Hepatocyte (in vitro differentiated cells): ENCODE measurements around the gene RBBP6. TPM values are rescaled to one million over a fixed set of nuclear protein-coding genes. Genes with fewer than 3 reads are reported as not detected.

ENCODE experiments used
- DNase-seq: peaks from one replicate; pipeline ENCODE4 v3.0.0-alpha.2; 2016; ENCODE audit warnings: low spot score
- H2AFZ ChIP-seq: fragments of 200-600 bp; sonication (generic); 2 replicates; pipeline ENCODE4 v1.6.0; 2016; ENCODE audit warnings: antibody characterized with exemption, mild to moderate bottlenecking
- H3K27ac ChIP-seq: fragments of 200-600 bp; sonication (generic); 2 replicates; pipeline ENCODE4 v1.5.1; 2016; ENCODE audit warnings: mild to moderate bottlenecking
- H3K27me3 ChIP-seq: fragments of 200-600 bp; sonication (generic); 2 replicates; pipeline ENCODE4 v1.6.1; 2016
- H3K36me3 ChIP-seq: fragments of 200-600 bp; sonication (generic); replicated peaks from 2 replicates; pipeline ENCODE4 v1.5.1; 2016; ENCODE audit warnings: low read depth; ENCODE audit not compliant: insufficient read depth
- H3K4me1 ChIP-seq: fragments of 200-600 bp; sonication (generic); 2 replicates; pipeline ENCODE4 v1.5.1; 2016; ENCODE audit warnings: mild to moderate bottlenecking, moderate library complexity; ENCODE audit not compliant: insufficient read depth
- H3K4me2 ChIP-seq: fragments of 200-600 bp; sonication (generic); 2 replicates; pipeline ENCODE4 v1.6.0; 2016
- H3K4me3 ChIP-seq: fragments of 200-600 bp; sonication (generic); 2 replicates; pipeline ENCODE4 v1.5.1; 2016; ENCODE audit warnings: mild to moderate bottlenecking
- H3K79me2 ChIP-seq: fragments of 200-600 bp; sonication (generic); 2 replicates; pipeline ENCODE4 v1.6.0; 2017; ENCODE audit warnings: mild to moderate bottlenecking
- H3K9me2 ChIP-seq: fragments of 200-600 bp; sonication (generic); replicated peaks from 2 replicates; pipeline ENCODE4 v1.6.0; 2017; ENCODE audit warnings: mild to moderate bottlenecking; ENCODE audit not compliant: insufficient read depth
- H3K9me3 ChIP-seq: fragments of 200-600 bp; sonication (generic); 2 replicates; pipeline ENCODE4 v1.5.1; 2016; ENCODE audit warnings: low read depth, mild to moderate bottlenecking
- H4K20me1 ChIP-seq: fragments of 200-600 bp; sonication (generic); 2 replicates; pipeline ENCODE4 v1.6.0; 2016; ENCODE audit warnings: mild to moderate bottlenecking; ENCODE audit not compliant: insufficient read depth, poor library complexity, severe bottlenecking
- EZH2 ChIP-seq: fragments of 200-600 bp; sonication (generic); IDR thresholded peaks from 2 replicates; pipeline ENCODE4 v1.6.1; 2016; ENCODE audit warnings: antibody characterized with exemption, mild to moderate bottlenecking, borderline replicate concordance
- EZH2phosphoT487 ChIP-seq: fragments of 200-600 bp; sonication (generic); IDR thresholded peaks from one replicate; pipeline ENCODE4 v1.6.1; 2018; ENCODE audit warnings: antibody characterized with exemption, mild to moderate bottlenecking, low read depth, moderate library complexity; ENCODE audit not compliant: unreplicated experiment, severe bottlenecking
- WGBS: methylation state at CpG from one replicate; pipeline ENCODE4 v1.1.6; 2016; ENCODE audit warnings: low lambda C conversion rate; ENCODE audit errors: missing lambda C conversion rate; 5-methylcytosine and 5-hydroxymethylcytosine counted together
- polyA plus RNA-seq: library from polyadenylated mRNA; unstranded; fragments of >200 nt; fragmentation: Nextera tagmentation; extraction: Ambion mirVana; gene quantifications from 2 replicates; pipeline ENCODE4 v1.2.1, GENCODE V29; 2016
- total RNA-seq: library from RNA; depleted of rRNA; stranded (reverse); fragments of >200 nt; gene quantifications from 2 replicates; pipeline ENCODE4 v1.2.3, GENCODE V29; 2014
- TF ChIP-seq, protein P1 (sequence below): fragments of 200-600 bp; sonication (generic); IDR thresholded peaks from 2 replicates; pipeline ENCODE4 v1.5.1; 2016; ENCODE audit warnings: antibody characterized with exemption, mild to moderate bottlenecking; ENCODE audit not compliant: poor library complexity

Gene RBBP6
- total and polyA plus RNA-seq, 2 experiments from 2014 or later, result 43.7 to 45.6 TPM

GRCh38 chr16:24617502-24617901 is 78.1 kb downstream of the RBBP6 start:
- no peak overlapping the region for H3K4me2 ChIP-seq
- no peaks in the 10 kb centered on the region for H3K36me3 ChIP-seq
- no peak overlapping the region for H2AFZ ChIP-seq
- H3K4me3 ChIP-seq, result no peak overlapping the region
- no peak for TF ChIP-seq EZH2phosphoT487
- TF ChIP-seq, protein P1, sequence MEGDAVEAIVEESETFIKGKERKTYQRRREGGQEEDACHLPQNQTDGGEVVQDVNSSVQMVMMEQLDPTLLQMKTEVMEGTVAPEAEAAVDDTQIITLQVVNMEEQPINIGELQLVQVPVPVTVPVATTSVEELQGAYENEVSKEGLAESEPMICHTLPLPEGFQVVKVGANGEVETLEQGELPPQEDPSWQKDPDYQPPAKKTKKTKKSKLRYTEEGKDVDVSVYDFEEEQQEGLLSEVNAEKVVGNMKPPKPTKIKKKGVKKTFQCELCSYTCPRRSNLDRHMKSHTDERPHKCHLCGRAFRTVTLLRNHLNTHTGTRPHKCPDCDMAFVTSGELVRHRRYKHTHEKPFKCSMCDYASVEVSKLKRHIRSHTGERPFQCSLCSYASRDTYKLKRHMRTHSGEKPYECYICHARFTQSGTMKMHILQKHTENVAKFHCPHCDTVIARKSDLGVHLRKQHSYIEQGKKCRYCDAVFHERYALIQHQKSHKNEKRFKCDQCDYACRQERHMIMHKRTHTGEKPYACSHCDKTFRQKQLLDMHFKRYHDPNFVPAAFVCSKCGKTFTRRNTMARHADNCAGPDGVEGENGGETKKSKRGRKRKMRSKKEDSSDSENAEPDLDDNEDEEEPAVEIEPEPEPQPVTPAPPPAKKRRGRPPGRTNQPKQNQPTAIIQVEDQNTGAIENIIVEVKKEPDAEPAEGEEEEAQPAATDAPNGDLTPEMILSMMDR, result no peak
- TF ChIP-seq EZH2, result no peak
- no peaks in the 10 kb centered on the region for H3K4me1 ChIP-seq
- H3K9me3 ChIP-seq, result no peaks in the 10 kb centered on the region
- H3K9me2 ChIP-seq, result no peaks in the 10 kb centered on the region
- H3K27me3 ChIP-seq, result no peaks in the 10 kb centered on the region
- WGBS, result 94% methylated on average over 2 of the region's 2 CpGs
- no peaks in the 10 kb centered on the region for H3K79me2 ChIP-seq
- no peak for DNase-seq
- no peaks in the 10 kb centered on the region for H4K20me1 ChIP-seq
- H3K27ac ChIP-seq, result no peak overlapping the region

Other genes starting within 250 kb of the RBBP6 start
- gene TNRC6A, start 190.1 kb downstream of the RBBP6 start, total RNA-seq, result 19.3 and 52.8 TPM in 2 replicates
- 17.1 and 25.2 TPM in 2 replicates for gene TNRC6A, start 190.1 kb downstream of the RBBP6 start, polyA plus RNA-seq